ENCODE measurements around the gene ZFYVE9. TPM values are rescaled to one million over a fixed set of nuclear protein-coding genes. Genes with fewer than 3 reads are reported as not detected.

The ZFYVE9 gene
- total and polyA plus RNA-seq, 2 experiments from 2014 or later, result 5.4 to 27.3 TPM

DNA sequence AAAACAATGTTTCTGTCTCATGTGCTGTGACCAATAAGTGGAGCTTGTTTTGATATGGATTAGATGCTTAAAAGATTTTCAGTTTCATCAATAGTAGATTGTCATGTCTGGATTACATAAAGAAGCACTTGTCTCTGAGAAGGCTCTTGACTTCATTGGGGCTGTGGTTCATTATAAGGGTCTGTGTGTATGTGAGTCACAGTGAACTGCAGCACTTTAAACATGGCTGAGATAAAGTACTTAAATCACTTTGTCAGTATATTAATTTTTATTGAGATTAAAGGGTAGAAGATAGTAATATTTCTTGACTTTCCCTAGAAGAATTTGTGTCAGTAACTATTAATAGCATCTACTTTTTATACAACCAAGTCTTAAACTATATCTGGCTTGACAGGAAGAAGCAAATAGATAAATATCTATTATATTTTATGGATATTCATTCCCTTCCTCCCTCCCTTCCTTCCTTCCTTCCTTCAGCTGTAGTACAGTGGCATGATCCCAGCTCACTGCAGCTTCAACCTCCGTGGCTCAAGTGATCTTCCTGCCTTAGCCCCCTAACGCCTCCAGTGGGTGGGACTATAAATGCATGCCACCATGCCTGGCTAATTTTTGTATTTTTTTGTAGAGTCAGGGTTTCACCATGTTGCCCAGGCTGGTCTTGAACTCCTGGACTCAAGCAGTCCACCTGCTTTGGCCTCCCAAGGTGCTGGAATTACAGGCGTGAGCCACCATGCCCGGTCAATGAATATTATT, 48.8 kb downstream of the ZFYVE9 start:
- TF ChIP-seq, protein P1, sequence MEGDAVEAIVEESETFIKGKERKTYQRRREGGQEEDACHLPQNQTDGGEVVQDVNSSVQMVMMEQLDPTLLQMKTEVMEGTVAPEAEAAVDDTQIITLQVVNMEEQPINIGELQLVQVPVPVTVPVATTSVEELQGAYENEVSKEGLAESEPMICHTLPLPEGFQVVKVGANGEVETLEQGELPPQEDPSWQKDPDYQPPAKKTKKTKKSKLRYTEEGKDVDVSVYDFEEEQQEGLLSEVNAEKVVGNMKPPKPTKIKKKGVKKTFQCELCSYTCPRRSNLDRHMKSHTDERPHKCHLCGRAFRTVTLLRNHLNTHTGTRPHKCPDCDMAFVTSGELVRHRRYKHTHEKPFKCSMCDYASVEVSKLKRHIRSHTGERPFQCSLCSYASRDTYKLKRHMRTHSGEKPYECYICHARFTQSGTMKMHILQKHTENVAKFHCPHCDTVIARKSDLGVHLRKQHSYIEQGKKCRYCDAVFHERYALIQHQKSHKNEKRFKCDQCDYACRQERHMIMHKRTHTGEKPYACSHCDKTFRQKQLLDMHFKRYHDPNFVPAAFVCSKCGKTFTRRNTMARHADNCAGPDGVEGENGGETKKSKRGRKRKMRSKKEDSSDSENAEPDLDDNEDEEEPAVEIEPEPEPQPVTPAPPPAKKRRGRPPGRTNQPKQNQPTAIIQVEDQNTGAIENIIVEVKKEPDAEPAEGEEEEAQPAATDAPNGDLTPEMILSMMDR (conservative IDR thresholded peaks at IDR 0.05; ENCODE audit: low read depth in 2 of 2), result peak; percentile 29 to 41; a peak in 3 of 4 replicates
- no peak for TF ChIP-seq CREB1 (CRISPR knock-in tag; IDR thresholded peaks at IDR 0.05; ENCODE audit: low read depth)

GRCh38 chr1:52191395-52191965, 49.6 kb downstream of the ZFYVE9 start:
- Mint-ChIP-seq H3K4me1 (no peaks in the 10 kb centered on the region), H3K27ac (no peak overlapping the region), H3K4me3 (no peak overlapping the region), H3K27me3 (ENCODE audit: insufficient read depth, low read depth, poor library complexity) (no peaks in the 10 kb centered on the region), H3K9me3 (no peaks in the 10 kb centered on the region), H3K36me3 (ENCODE audit: low read depth) (no peaks in the 10 kb centered on the region)
- Histone ChIP-seq H3F3A (replicated peaks; ENCODE audit: low read depth) (no peaks in the 10 kb centered on the region), H2AFZ (no peak overlapping the region), H3K4me3 (no peak overlapping the region), H3K27ac (ENCODE audit: low read depth) (no peak overlapping the region), H3K4me2 (no peak overlapping the region), H3K9me2 (ENCODE audit: insufficient read depth) (no peaks in the 10 kb centered on the region), H3K4me1 (ENCODE audit: insufficient read depth) (no peaks in the 10 kb centered on the region), H3K36me3 (ENCODE audit: insufficient read depth) (no peaks in the 10 kb centered on the region), H3K79me2 (replicated peaks; ENCODE audit: insufficient read depth) (peaks cover 3% of the 10 kb centered on the region; the same call in 1 of the 2 replicates), H4K20me1 (replicated peaks; ENCODE audit: insufficient read depth) (peaks cover 12% of the 10 kb centered on the region; the same call in 1 of the 2 replicates), H3K27me3 (ENCODE audit: insufficient read depth) (no peaks in the 10 kb centered on the region)
- ATAC-seq (no peak), DNase-seq (ENCODE audit: low spot score) (no peak)
- TF ChIP-seq ZNF462 (CRISPR knock-in tag; IDR thresholded peaks at IDR 0.05) (no peak), EZH2 (IDR thresholded peaks at IDR 0.05; ENCODE audit: low read depth, unreplicated experiment) (no peak), POLR2AphosphoS5 (IDR thresholded peaks at IDR 0.05; ENCODE audit: low read depth) (no peak), ZNF114 (CRISPR knock-in tag; IDR thresholded peaks at IDR 0.05) (no peak), STAT1 (IDR thresholded peaks at IDR 0.05; ENCODE audit: unreplicated experiment) (no peak), ETS1 (IDR thresholded peaks at IDR 0.05) (no peak)
- TF ChIP-seq, protein P1 (conservative IDR thresholded peaks at IDR 0.05; ENCODE audit: low read depth in 2 of 2), result no peak

More for the DNA sequence above, 48.8 kb downstream of the ZFYVE9 start:
- Histone ChIP-seq H3K27ac (ENCODE audit: low read depth) (no peak overlapping the region), H3K4me1 (ENCODE audit: insufficient read depth) (no peaks in the 10 kb centered on the region), H2AFZ (no peak overlapping the region), H3K27me3 (ENCODE audit: insufficient read depth) (no peaks in the 10 kb centered on the region), H3K79me2 (replicated peaks; ENCODE audit: insufficient read depth) (peaks cover 3% of the 10 kb centered on the region; the same call in 1 of the 2 replicates), H3K36me3 (ENCODE audit: insufficient read depth) (no peaks in the 10 kb centered on the region), H4K20me1 (replicated peaks; ENCODE audit: insufficient read depth) (peaks cover 12% of the 10 kb centered on the region; the same call in 1 of the 2 replicates), H3K4me3 (no peak overlapping the region), H3K4me2 (no peak overlapping the region), H3F3A (replicated peaks; ENCODE audit: low read depth) (no peaks in the 10 kb centered on the region), H3K9me2 (ENCODE audit: insufficient read depth) (no peaks in the 10 kb centered on the region)
- peaks cover 2% of the 10 kb centered on the region for H3K27me3 Mint-ChIP-seq (ENCODE audit: insufficient read depth, low read depth, poor library complexity)
- no peaks in the 10 kb centered on the region for H3K9me3 Mint-ChIP-seq
- no peaks in the 10 kb centered on the region for H3K36me3 Mint-ChIP-seq (ENCODE audit: low read depth)
- H3K27ac Mint-ChIP-seq, result 0 out of 2 replicates have a peak overlapping the region, but pooled peaks have one; percentile 31
- peak; percentile 47 for DNase-seq (ENCODE audit: low spot score)
- H3K4me1 Mint-ChIP-seq, result no peaks in the 10 kb centered on the region
- no peak overlapping the region for H3K4me3 Mint-ChIP-seq
- peak; percentile 64; the same call in 2 of the 3 replicates for ATAC-seq

Data from GM23338 (cell line).